Skeletal muscle satellite cell (primary cell): ENCODE results near the gene ABTB1.

Experiments used
- H3K27me3 ChIP-seq: 2 replicates; pipeline ENCODE4 v1.7.0; 2013; ENCODE audit warnings: low read length; ENCODE audit not compliant: control insufficient read depth, insufficient read depth
- H3K36me3 ChIP-seq: 2 replicates; pipeline ENCODE4 v1.7.0; 2013; ENCODE audit warnings: mild to moderate bottlenecking, control low read depth, low read length; ENCODE audit not compliant: insufficient read depth
- H3K4me1 ChIP-seq: 2 replicates; pipeline ENCODE4 v1.7.0; 2013; ENCODE audit warnings: low read length; ENCODE audit not compliant: control insufficient read depth, insufficient read depth
- H3K4me2 ChIP-seq: 2 replicates; pipeline ENCODE4 v1.7.0; 2013; ENCODE audit warnings: mild to moderate bottlenecking, low read length
- H3K4me3 ChIP-seq: 2 replicates; pipeline ENCODE4 v1.7.0; 2013; ENCODE audit warnings: low read length
- H3K9ac ChIP-seq: 2 replicates; pipeline ENCODE4 v1.7.0; 2013; ENCODE audit warnings: mild to moderate bottlenecking, low read depth, low read length, moderate library complexity
- H3K9me3 ChIP-seq: replicated peaks from 2 replicates; pipeline ENCODE4 v1.7.0; 2013; ENCODE audit warnings: mild to moderate bottlenecking, control low read depth, low read length

ABTB1 gene

GRCh38 chr3:127712881-127713771, 40.4 kb downstream of the ABTB1 start:
- Histone ChIP-seq H3K36me3 (peaks cover 31% of the 10 kb centered on the region), H3K4me2 (no peak overlapping the region), H3K27me3 (no peaks in the 10 kb centered on the region), H3K4me3 (no peak overlapping the region), H3K9me3 (no peaks in the 10 kb centered on the region), H3K4me1 (peaks cover 17% of the 10 kb centered on the region), H3K9ac (no peak overlapping the region)

GRCh38 chr3:127714125-127714571, 41.4 kb downstream of the ABTB1 start:
- peaks cover 30% of the 10 kb centered on the region for H3K36me3 ChIP-seq
- H3K27me3 ChIP-seq, result no peaks in the 10 kb centered on the region
- H3K4me2 ChIP-seq, result no peak overlapping the region

GRCh38 chr3:127714866-127715265, 42.1 kb downstream of the ABTB1 start:
- no peak overlapping the region for H3K9ac ChIP-seq

More at GRCh38 chr3:127714125-127714571, 41.4 kb downstream of the ABTB1 start:
- Histone ChIP-seq H3K4me3 (no peak overlapping the region), H3K9me3 (no peaks in the 10 kb centered on the region), H3K4me1 (peaks cover 17% of the 10 kb centered on the region), H3K9ac (no peak overlapping the region)

GRCh38 chr3:127715532-127715931, 42.8 kb downstream of the ABTB1 start:
- no peak overlapping the region for H3K9ac ChIP-seq
- peaks cover 7% of the 10 kb centered on the region for H3K4me1 ChIP-seq
- no peaks in the 10 kb centered on the region for H3K9me3 ChIP-seq
- H3K27me3 ChIP-seq, result no peaks in the 10 kb centered on the region
- no peak overlapping the region for H3K4me2 ChIP-seq
- H3K4me3 ChIP-seq, result no peak overlapping the region
- H3K36me3 ChIP-seq, result peaks cover 38% of the 10 kb centered on the region

More at GRCh38 chr3:127714866-127715265, 42.1 kb downstream of the ABTB1 start:
- Histone ChIP-seq H3K36me3 (peaks cover 33% of the 10 kb centered on the region), H3K9me3 (no peaks in the 10 kb centered on the region), H3K4me3 (no peak overlapping the region), H3K4me1 (peaks cover 13% of the 10 kb centered on the region), H3K27me3 (no peaks in the 10 kb centered on the region), H3K4me2 (no peak overlapping the region)

GRCh38 chr3:127716384-127716783, 43.6 kb downstream of the ABTB1 start:
- no peaks in the 10 kb centered on the region for H3K4me1 ChIP-seq

GRCh38 chr3:127717357-127718244, 44.8 kb downstream of the ABTB1 start:
- Histone ChIP-seq H3K9me3 (no peaks in the 10 kb centered on the region), H3K27me3 (no peaks in the 10 kb centered on the region), H3K36me3 (peaks cover 54% of the 10 kb centered on the region), H3K4me2 (no peak overlapping the region), H3K4me1 (peaks cover 4% of the 10 kb centered on the region), H3K9ac (no peak overlapping the region), H3K4me3 (no peak overlapping the region)

More at GRCh38 chr3:127716384-127716783, 43.6 kb downstream of the ABTB1 start:
- H3K4me2 ChIP-seq, result no peak overlapping the region
- no peak overlapping the region for H3K4me3 ChIP-seq
- H3K9ac ChIP-seq, result no peak overlapping the region
- H3K27me3 ChIP-seq, result no peaks in the 10 kb centered on the region
- H3K9me3 ChIP-seq, result no peaks in the 10 kb centered on the region
- peaks cover 46% of the 10 kb centered on the region for H3K36me3 ChIP-seq

- Histone ChIP-seq H3K9me3 (no peaks in the 10 kb centered on the region), H3K4me1 (peaks cover 11% of the 10 kb centered on the region), H3K4me2 (no peak overlapping the region), H3K36me3 (peaks cover 51% of the 10 kb centered on the region), H3K27me3 (no peaks in the 10 kb centered on the region), H3K9ac (no peak overlapping the region), H3K4me3 (no peak overlapping the region)
Measured at GRCh38 chr3:127718245-127718915, 45.6 kb downstream of the ABTB1 start.

- H3K9ac ChIP-seq, result no peak overlapping the region
- H3K4me3 ChIP-seq, result no peak overlapping the region
- no peaks in the 10 kb centered on the region for H3K9me3 ChIP-seq
- H3K36me3 ChIP-seq, result peaks cover 50% of the 10 kb centered on the region
- no peak overlapping the region for H3K4me2 ChIP-seq
- H3K27me3 ChIP-seq, result no peaks in the 10 kb centered on the region
- H3K4me1 ChIP-seq, result peaks cover 13% of the 10 kb centered on the region
Measured at GRCh38 chr3:127718916-127719290, 46.2 kb downstream of the ABTB1 start.

GRCh38 chr3:127719369-127719768, 46.6 kb downstream of the ABTB1 start:
- no peak overlapping the region for H3K4me2 ChIP-seq
- peaks cover 51% of the 10 kb centered on the region for H3K36me3 ChIP-seq
- no peaks in the 10 kb centered on the region for H3K27me3 ChIP-seq
- H3K4me1 ChIP-seq, result peaks cover 13% of the 10 kb centered on the region
- H3K4me3 ChIP-seq, result no peak overlapping the region
- no peak overlapping the region for H3K9ac ChIP-seq
- no peaks in the 10 kb centered on the region for H3K9me3 ChIP-seq

- Histone ChIP-seq H3K36me3 (peaks cover 53% of the 10 kb centered on the region), H3K4me1 (peaks cover 13% of the 10 kb centered on the region), H3K4me3 (no peak overlapping the region), H3K27me3 (no peaks in the 10 kb centered on the region), H3K9ac (no peak overlapping the region), H3K9me3 (no peaks in the 10 kb centered on the region), H3K4me2 (no peak overlapping the region)
Measured at GRCh38 chr3:127720161-127720823, 47.5 kb downstream of the ABTB1 start.
